ENCODE results near the gene ANO9. TPM values are rescaled to one million over a fixed set of nuclear protein-coding genes. Genes with fewer than 3 reads are reported as not detected.

ANO9 gene, protein sequence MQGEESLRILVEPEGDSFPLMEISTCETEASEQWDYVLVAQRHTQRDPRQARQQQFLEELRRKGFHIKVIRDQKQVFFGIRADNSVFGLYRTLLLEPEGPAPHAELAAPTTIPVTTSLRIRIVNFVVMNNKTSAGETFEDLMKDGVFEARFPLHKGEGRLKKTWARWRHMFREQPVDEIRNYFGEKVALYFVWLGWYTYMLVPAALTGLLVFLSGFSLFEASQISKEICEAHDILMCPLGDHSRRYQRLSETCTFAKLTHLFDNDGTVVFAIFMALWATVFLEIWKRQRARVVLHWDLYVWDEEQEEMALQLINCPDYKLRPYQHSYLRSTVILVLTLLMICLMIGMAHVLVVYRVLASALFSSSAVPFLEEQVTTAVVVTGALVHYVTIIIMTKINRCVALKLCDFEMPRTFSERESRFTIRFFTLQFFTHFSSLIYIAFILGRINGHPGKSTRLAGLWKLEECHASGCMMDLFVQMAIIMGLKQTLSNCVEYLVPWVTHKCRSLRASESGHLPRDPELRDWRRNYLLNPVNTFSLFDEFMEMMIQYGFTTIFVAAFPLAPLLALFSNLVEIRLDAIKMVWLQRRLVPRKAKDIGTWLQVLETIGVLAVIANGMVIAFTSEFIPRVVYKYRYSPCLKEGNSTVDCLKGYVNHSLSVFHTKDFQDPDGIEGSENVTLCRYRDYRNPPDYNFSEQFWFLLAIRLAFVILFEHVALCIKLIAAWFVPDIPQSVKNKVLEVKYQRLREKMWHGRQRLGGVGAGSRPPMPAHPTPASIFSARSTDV
- total RNA-seq, result 0.39 TPM in 1 of 2 replicates, not detected in the other

DNA sequence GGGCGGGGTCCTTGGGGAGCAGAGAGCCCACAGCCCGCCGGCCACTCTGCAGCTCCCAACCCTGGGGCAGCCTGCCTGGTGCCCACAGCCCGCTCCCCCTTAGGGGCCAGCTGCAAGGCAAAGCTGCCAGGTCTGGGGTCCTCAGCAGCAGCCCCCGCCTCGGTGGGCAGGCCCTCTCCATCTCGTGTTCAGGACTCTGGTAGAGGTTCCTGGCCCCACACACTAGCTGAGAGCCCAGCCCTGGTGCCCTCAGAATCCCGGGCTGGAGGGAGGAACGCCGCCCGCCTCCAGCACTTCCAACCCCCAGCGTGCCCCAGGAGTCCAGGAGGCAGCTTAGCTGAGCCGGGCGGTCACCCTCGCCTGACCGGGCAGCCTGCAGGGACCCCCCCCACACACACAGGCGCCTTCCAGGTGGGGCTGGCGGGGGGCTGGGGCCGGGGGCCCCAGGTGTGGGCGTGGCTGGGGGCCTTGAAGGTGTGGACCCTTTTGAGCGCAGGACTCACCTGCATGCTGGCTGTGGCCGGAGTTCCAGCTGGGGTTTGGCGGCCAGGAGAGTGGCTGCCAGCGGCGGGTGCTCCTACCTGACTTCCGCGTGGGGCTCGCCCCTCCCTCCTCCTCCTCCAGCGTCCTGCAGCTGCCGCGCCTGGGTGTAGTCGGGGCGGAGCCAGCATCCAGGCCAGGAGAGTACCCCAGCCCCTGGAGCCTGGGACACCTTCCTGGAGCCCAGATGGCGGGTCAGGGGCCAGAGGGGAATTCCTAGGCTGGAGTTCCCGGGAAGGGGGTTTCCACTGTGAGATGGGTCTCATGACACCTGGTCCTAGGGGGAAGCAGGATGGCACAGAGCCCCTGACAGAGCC, at the start of gene ANO9:
Gene ANO9 (minus strand): TSS at position 594 of the 857 bp plus-strand sequence. CDS start 85 bp downstream, at position 509.

DNA sequence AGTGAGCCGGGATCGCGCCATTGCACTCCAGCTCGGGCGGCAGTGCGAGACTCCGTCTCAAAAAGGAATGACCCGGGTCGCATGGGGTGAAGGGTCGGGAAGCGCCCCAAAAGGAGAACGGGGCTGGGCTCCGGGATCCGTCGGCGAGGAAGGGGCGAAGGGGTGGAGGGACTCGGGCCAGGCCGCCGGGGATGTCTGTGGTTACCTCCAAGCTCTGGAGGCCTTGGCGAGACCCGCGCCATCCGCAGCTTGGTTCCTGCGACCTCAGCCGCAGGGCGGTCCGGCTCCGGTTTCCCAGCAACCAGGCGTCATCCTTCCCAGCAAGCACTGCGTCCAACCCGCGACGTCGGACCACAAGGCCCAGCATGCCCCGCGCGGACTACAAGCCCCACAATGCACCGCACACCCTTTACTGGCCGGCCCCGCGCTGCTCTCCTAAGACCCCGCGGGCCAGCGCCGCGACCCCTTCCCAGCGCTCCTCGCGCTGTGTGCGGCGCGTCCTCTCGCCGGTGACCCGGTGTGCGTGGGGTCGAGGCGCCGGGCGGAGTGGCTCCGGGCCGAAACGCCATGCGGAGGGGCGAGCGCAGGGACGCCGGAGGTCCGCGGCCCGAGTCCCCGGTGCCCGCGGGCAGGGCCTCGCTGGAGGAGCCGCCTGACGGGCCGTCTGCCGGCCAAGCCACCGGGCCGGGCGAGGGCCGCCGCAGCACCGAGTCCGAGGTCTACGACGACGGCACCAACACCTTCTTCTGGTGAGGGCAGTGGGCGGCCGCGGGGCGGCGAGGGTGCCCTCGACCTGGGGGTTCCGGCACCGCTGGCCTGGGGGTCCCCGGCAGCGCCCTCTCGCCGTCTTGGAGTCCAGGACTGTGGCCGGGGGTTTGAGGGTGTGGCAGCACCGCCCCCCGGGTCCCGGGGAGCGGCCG, 8.3 kb upstream of the ANO9 start, which contains the start of gene PTDSS2:
Gene PTDSS2 (plus strand): TSS at position 391 of the 920 bp plus-strand sequence. CDS start 177 bp downstream, at position 568.

DNA sequence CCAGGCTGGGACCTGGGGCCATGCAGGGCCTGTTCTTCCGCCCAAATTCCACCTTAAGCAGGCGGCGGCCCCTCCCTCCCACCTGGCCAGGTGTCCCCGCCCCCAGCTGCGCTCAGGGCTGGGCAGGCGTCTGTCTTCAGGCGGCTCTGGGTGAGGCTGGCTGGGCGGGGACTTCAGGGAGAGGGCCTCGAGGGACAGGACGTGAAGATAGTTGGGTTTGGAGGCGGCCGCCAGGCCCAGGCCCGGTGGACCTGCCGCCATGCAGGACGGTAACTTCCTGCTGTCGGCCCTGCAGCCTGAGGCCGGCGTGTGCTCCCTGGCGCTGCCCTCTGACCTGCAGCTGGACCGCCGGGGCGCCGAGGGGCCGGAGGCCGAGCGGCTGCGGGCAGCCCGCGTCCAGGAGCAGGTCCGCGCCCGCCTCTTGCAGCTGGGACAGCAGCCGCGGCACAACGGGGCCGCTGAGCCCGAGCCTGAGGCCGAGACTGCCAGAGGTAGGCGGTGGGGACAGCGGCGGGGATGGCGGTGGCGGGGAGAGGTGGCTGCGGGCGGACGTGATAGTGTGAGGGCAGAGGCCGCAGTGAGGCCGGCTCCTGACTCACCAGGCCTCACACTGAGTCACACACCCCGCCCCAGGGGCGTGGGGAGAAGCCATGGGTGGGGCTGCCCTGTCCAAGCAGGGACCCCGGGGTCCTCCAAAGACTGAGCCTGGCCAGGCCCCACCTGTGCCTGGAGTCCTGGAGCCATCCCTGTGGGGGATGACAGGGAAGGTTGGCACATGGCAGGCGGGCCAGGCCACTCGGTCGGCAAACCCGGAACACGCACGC, 47.6 kb downstream of the ANO9 start, which contains the start of gene PKP3:
Gene PKP3 (plus strand): TSS at position 176 of the 824 bp plus-strand sequence. CDS start 84 bp downstream, at position 260.

DNA sequence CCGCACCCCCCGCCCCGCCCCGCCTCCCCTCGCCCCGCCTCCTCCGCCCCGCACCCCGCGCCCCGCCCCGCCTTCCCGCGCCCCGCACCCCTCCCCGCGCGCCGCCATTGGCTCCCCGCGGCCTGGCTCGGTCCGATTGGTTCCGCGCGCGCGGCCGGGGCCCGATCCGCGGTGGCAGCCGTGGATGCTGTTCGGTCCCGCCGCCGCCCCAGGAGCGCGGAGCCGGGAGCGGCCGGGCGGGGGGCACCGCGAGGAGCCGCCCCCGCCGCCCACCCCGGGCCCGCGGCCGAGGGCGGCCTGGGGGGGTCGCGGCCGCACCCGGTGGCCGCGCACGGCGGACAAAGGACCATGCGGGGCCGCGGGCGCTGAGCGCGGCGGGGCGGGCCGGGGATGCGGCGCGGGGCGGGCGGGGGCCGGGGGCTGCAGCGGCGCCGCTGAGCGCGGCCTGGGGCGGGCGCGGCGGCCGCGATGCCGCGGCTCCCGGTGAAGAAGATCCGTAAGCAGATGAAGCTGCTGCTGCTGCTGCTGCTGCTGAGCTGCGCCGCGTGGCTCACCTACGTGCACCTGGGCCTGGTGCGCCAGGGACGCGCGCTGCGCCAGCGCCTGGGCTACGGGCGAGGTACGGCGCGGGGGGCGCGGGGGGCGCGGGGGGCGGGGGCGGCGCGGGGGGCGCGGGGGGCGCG, 72.3 kb downstream of the ANO9 start, which contains the start of gene B4GALNT4:
Gene B4GALNT4 (plus strand): TSS at position 164 of the 683 bp plus-strand sequence. CDS start 305 bp downstream, at position 469.

Other genes with a start within 250 kb of the ANO9 start
- not detected in 2 replicates for gene SCGB1C1, start 248.9 kb downstream of the ANO9 start, total RNA-seq
- 31.9 and 41.6 TPM in 2 replicates for gene BET1L, start 234.6 kb downstream of the ANO9 start, total RNA-seq
- 81.6 and 104 TPM in 2 replicates for gene RIC8A, start 234.3 kb downstream of the ANO9 start, total RNA-seq
- 4.4 and 24.8 TPM in 2 replicates for gene SIRT3, start 205.7 kb downstream of the ANO9 start, total RNA-seq
- gene PSMD13, start 205.0 kb downstream of the ANO9 start, total RNA-seq, result 75.2 and 168 TPM in 2 replicates
- not detected in 2 replicates for gene NLRP6, start 163.6 kb downstream of the ANO9 start, total RNA-seq
- 3.9 and 27.8 TPM in 2 replicates for gene PGGHG, start 152.9 kb downstream of the ANO9 start, total RNA-seq
- not detected in 2 replicates for gene IFITM5, start 142.5 kb downstream of the ANO9 start, total RNA-seq
- 67.6 and 518 TPM in 2 replicates for gene IFITM2, start 134.2 kb downstream of the ANO9 start, total RNA-seq
- gene IFITM1, start 128.0 kb downstream of the ANO9 start, total RNA-seq, result 81.3 and 545 TPM in 2 replicates
- 191 and 603 TPM in 2 replicates for gene IFITM3, start 121.2 kb downstream of the ANO9 start, total RNA-seq
- gene B4GALNT4, start 72.5 kb downstream of the ANO9 start, total RNA-seq, result 14.4 and 50.0 TPM in 2 replicates
- gene PKP3, start 47.8 kb downstream of the ANO9 start, total RNA-seq, result 1.7 and 5.2 TPM in 2 replicates
- gene SIGIRR, start 27.0 kb downstream of the ANO9 start, total RNA-seq, result 22.4 and 41.8 TPM in 2 replicates
- gene PTDSS2, start 8.3 kb upstream of the ANO9 start, total RNA-seq, result 38.4 and 60.8 TPM in 2 replicates
- 211 and 362 TPM in 2 replicates for gene RNH1, start 65.2 kb upstream of the ANO9 start, total RNA-seq
- gene HRAS, start 93.6 kb upstream of the ANO9 start, total RNA-seq, result 52.8 and 80.4 TPM in 2 replicates
- 0.26 and 2.6 TPM in 2 replicates for gene LRRC56, start 95.5 kb upstream of the ANO9 start, total RNA-seq
- gene LMNTD2, start 118.7 kb upstream of the ANO9 start, total RNA-seq, result 0.39 and 1.2 TPM in 2 replicates
- gene RASSF7, start 119.0 kb upstream of the ANO9 start, total RNA-seq, result 6.8 and 8.1 TPM in 2 replicates
- 17.1 and 30.9 TPM in 2 replicates for gene PHRF1, start 134.5 kb upstream of the ANO9 start, total RNA-seq
- 13.3 and 28.1 TPM in 2 replicates for gene IRF7, start 173.9 kb upstream of the ANO9 start, total RNA-seq
- gene CDHR5, start 182.9 kb upstream of the ANO9 start, total RNA-seq, result 0.26 TPM in 1 of 2 replicates, not detected in the other
- gene SCT, start 185.2 kb upstream of the ANO9 start, total RNA-seq, result not detected in 2 replicates
- not detected in 2 replicates for gene DRD4, start 195.3 kb upstream of the ANO9 start, total RNA-seq